Activated T-cell treated with anti-CD3 and anti-CD28 coated beads, Interleukin-2, amount 50 U/mL, for 72 hours (primary cell): Measurements from ENCODE around the gene WDR47. TPM values are rescaled to one million over a fixed set of nuclear protein-coding genes. Genes with fewer than 3 reads are reported as not detected.
"Not testable (repeated sequence)": the region's sequence is repeated elsewhere in the genome, so short reads cannot be mapped to it uniquely, and the experiment has no call there.

ENCODE experiments used
- ATAC-seq, 2 donors: fragments of 150-1000 bp; cut with Tn5 transposase; replicated peaks in 1 of 2; 2 replicates each; pipeline ENCODE4 v1.10.0; 2021; ENCODE audit warnings: moderate library complexity in 2 of 2, mild to moderate bottlenecking in 1 of 2
- DNase-seq, 2 donors: peaks; one replicate each; pipeline ENCODE4 v3.0.0; 2021 to 2022; ENCODE audit warnings: mixed read lengths in 1 of 2
- H3K27ac Mint-ChIP-seq: one replicate; pipeline ENCODE4 v1.8.0; 2022; ENCODE audit warnings: mild to moderate bottlenecking, moderate library complexity, mixed read lengths
- H3K27me3 Mint-ChIP-seq: one replicate; pipeline ENCODE4 v1.8.0; 2022; ENCODE audit warnings: low read depth, mixed read lengths
- H3K36me3 Mint-ChIP-seq, 2 donors: one replicate each; pipeline ENCODE4 v1.8.0; 2022; ENCODE audit warnings: mixed read lengths in 2 of 2, mild to moderate bottlenecking in 1 of 2; ENCODE audit not compliant: insufficient read depth in 2 of 2
- H3K4me1 Mint-ChIP-seq: one replicate; pipeline ENCODE4 v1.8.0; 2022; ENCODE audit warnings: low read depth, mixed read lengths
- H3K4me3 Mint-ChIP-seq, 2 donors: one replicate each; pipeline ENCODE4 v1.8.0; 2022; ENCODE audit warnings: mild to moderate bottlenecking in 2 of 2, mixed read lengths in 2 of 2, moderate library complexity in 2 of 2
- H3K9me3 Mint-ChIP-seq, 2 donors: one replicate each; pipeline ENCODE4 v1.8.0; 2022; ENCODE audit warnings: mixed read lengths in 2 of 2
- total RNA-seq, 2 donors: library from RNA; stranded (reverse); gene quantifications; one replicate each; pipeline ENCODE4 v1.2.3, GENCODE V29; 2022

WDR47 gene
- total RNA-seq, 2 donors from 2014 or later, result 7.5 to 9.5 TPM

- H3K4me1 Mint-ChIP-seq, result peaks cover 22% of the 10 kb centered on the region
- peak within 1 kb of the TSS; percentile 98 to 99 for H3K4me3 Mint-ChIP-seq
- peak; percentile 100 for ATAC-seq
- peak within 1 kb of the TSS; percentile 99 for H3K27ac Mint-ChIP-seq
- DNase-seq, result peak; percentile 92 to 95
- H3K36me3 Mint-ChIP-seq, result peaks cover 0 to 6% of the 10 kb centered on the region in 2 donors
- H3K27me3 Mint-ChIP-seq, result no peaks in the 10 kb centered on the region
- H3K9me3 Mint-ChIP-seq, result no peaks in the 10 kb centered on the region
Observed at GRCh38 chr1:109075531-109076490, 33.9 kb upstream of the WDR47 start, which contains the start of gene TAF13. TAF13 (minus strand) TSS chr1:109076003; CDS start chr1:109075947, 56 bp downstream.

- no peaks in the 10 kb centered on the region for H3K9me3 Mint-ChIP-seq
- peaks cover 0 to 3% of the 10 kb centered on the region in 2 donors for H3K36me3 Mint-ChIP-seq
- H3K27ac Mint-ChIP-seq, result no peak overlapping the region
- H3K27me3 Mint-ChIP-seq, result no peaks in the 10 kb centered on the region
- no peak for DNase-seq
- no peak for ATAC-seq
- H3K4me3 Mint-ChIP-seq, result no peak overlapping the region
- peaks cover 2% of the 10 kb centered on the region for H3K4me1 Mint-ChIP-seq
Observed at GRCh38 chr1:109069294-109069693, 27.4 kb upstream of the WDR47 start.

GRCh38 chr1:109067883-109068282 is 26.0 kb upstream of the WDR47 start:
- no peaks in the 10 kb centered on the region for H3K27me3 Mint-ChIP-seq
- H3K4me1 Mint-ChIP-seq, result no peaks in the 10 kb centered on the region
- no peak overlapping the region for H3K27ac Mint-ChIP-seq
- H3K4me3 Mint-ChIP-seq, result no peak overlapping the region
- DNase-seq, result no peak
- no peaks in the 10 kb centered on the region for H3K9me3 Mint-ChIP-seq
- H3K36me3 Mint-ChIP-seq, result peaks cover 0 to 3% of the 10 kb centered on the region in 2 donors
- ATAC-seq, result no peak

- no peaks in the 10 kb centered on the region for H3K9me3 Mint-ChIP-seq
- ATAC-seq (no peak), DNase-seq (no peak)
- no peaks in the 10 kb centered on the region for H3K4me1 Mint-ChIP-seq
- H3K4me3 Mint-ChIP-seq, result no peak overlapping the region
- no peak overlapping the region for H3K27ac Mint-ChIP-seq
- H3K36me3 Mint-ChIP-seq, result peaks cover 0 to 3% of the 10 kb centered on the region in 2 donors
- H3K27me3 Mint-ChIP-seq, result no peaks in the 10 kb centered on the region
Observed at GRCh38 chr1:109065137-109065536, 23.2 kb upstream of the WDR47 start.

- no peak for ATAC-seq
Observed at GRCh38 chr1:109061183-109061582, 19.3 kb upstream of the WDR47 start.

GRCh38 chr1:109060707-109061106 is 18.8 kb upstream of the WDR47 start:
- ATAC-seq (no peak), DNase-seq (no peak)
- H3K36me3 Mint-ChIP-seq, result peaks cover 0 to 3% of the 10 kb centered on the region in 2 donors
- H3K4me3 Mint-ChIP-seq, result no peak overlapping the region
- no peak overlapping the region for H3K27ac Mint-ChIP-seq
- no peaks in the 10 kb centered on the region for H3K4me1 Mint-ChIP-seq
- no peaks in the 10 kb centered on the region for H3K27me3 Mint-ChIP-seq
- no peaks in the 10 kb centered on the region for H3K9me3 Mint-ChIP-seq

More at GRCh38 chr1:109061183-109061582, 19.3 kb upstream of the WDR47 start:
- H3K9me3 Mint-ChIP-seq, result no peaks in the 10 kb centered on the region
- no peak overlapping the region for H3K4me3 Mint-ChIP-seq
- no peaks in the 10 kb centered on the region for H3K27me3 Mint-ChIP-seq
- H3K4me1 Mint-ChIP-seq, result no peaks in the 10 kb centered on the region
- H3K27ac Mint-ChIP-seq, result no peak overlapping the region
- no peak for DNase-seq
- peaks cover 0 to 3% of the 10 kb centered on the region in 2 donors for H3K36me3 Mint-ChIP-seq

GRCh38 chr1:109059026-109059425 is 17.1 kb upstream of the WDR47 start:
- Mint-ChIP-seq H3K4me1 (no peaks in the 10 kb centered on the region), H3K36me3 (no peaks in the 10 kb centered on the region), H3K9me3 (no peaks in the 10 kb centered on the region), H3K27ac (no peak overlapping the region), H3K4me3 (no peak overlapping the region), H3K27me3 (no peaks in the 10 kb centered on the region)
- ATAC-seq, result no peak
- no peak for DNase-seq

GRCh38 chr1:109056064-109056463 is 14.2 kb upstream of the WDR47 start:
- DNase-seq, result no peak
- Mint-ChIP-seq H3K4me3 (no peak overlapping the region), H3K9me3 (no peaks in the 10 kb centered on the region), H3K27ac (no peak overlapping the region), H3K27me3 (no peaks in the 10 kb centered on the region), H3K36me3 (no peaks in the 10 kb centered on the region), H3K4me1 (no peaks in the 10 kb centered on the region)
- ATAC-seq, result no peak

GRCh38 chr1:109052145-109052544 is 10.2 kb upstream of the WDR47 start:
- H3K4me3 Mint-ChIP-seq, H3K36me3 Mint-ChIP-seq, H3K4me1 Mint-ChIP-seq, H3K27me3 Mint-ChIP-seq, DNase-seq, H3K9me3 Mint-ChIP-seq, ATAC-seq, H3K27ac Mint-ChIP-seq: not testable (repeated sequence)

- Mint-ChIP-seq H3K27me3 (no peaks in the 10 kb centered on the region), H3K9me3 (no peaks in the 10 kb centered on the region), H3K4me3 (no peak overlapping the region), H3K27ac (no peak overlapping the region), H3K36me3 (no peaks in the 10 kb centered on the region), H3K4me1 (no peaks in the 10 kb centered on the region)
- DNase-seq, result no peak
- no peak for ATAC-seq
Observed at GRCh38 chr1:109050228-109050995, 8.5 kb upstream of the WDR47 start.

GRCh38 chr1:109048335-109048734 is 6.4 kb upstream of the WDR47 start:
- Mint-ChIP-seq H3K4me1 (no peaks in the 10 kb centered on the region), H3K36me3 (no peaks in the 10 kb centered on the region), H3K9me3 (no peaks in the 10 kb centered on the region), H3K27me3 (no peaks in the 10 kb centered on the region), H3K4me3 (no peak overlapping the region), H3K27ac (no peak overlapping the region)
- no peak for DNase-seq
- no peak for ATAC-seq

- Mint-ChIP-seq H3K27me3 (no peaks in the 10 kb centered on the region), H3K36me3 (no peaks in the 10 kb centered on the region), H3K9me3 (no peaks in the 10 kb centered on the region), H3K27ac (no peak overlapping the region), H3K4me1 (no peaks in the 10 kb centered on the region), H3K4me3 (no peak overlapping the region)
- no peak for DNase-seq
- ATAC-seq, result no peak
Observed at GRCh38 chr1:109047339-109047738, 5.4 kb upstream of the WDR47 start.

- Mint-ChIP-seq H3K27ac (no peak overlapping the region), H3K4me1 (no peaks in the 10 kb centered on the region), H3K36me3 (no peaks in the 10 kb centered on the region), H3K27me3 (no peaks in the 10 kb centered on the region), H3K4me3 (no peak overlapping the region), H3K9me3 (no peaks in the 10 kb centered on the region)
- ATAC-seq (no peak), DNase-seq (no peak)
Observed at GRCh38 chr1:109046671-109047070, 4.8 kb upstream of the WDR47 start.
